ENCODE data around the gene FRYL.
"Not testable (repeated sequence)": the region's sequence is repeated elsewhere in the genome, so short reads cannot be mapped to it uniquely, and the experiment has no call there.

FRYL gene

GRCh38 chr4:48705609-48706008 lies 74.5 kb downstream of the FRYL start:
- Histone ChIP-seq H3K9ac (ENCODE audit: low read depth, low read length) (no peak overlapping the region), H3K9me3 (ENCODE audit: control insufficient read depth, insufficient read depth, low read length) (no peaks in the 10 kb centered on the region), H3K27me3 (ENCODE audit: control insufficient read depth, insufficient read depth, low read length) (no peaks in the 10 kb centered on the region), H3K4me3 (ENCODE audit: low read depth, low read length) (no peak overlapping the region), H3K36me3 (ENCODE audit: control insufficient read depth, insufficient read depth, low read length) (no peaks in the 10 kb centered on the region), H3K4me1 (ENCODE audit: control insufficient read depth, insufficient read depth, low read length) (peaks cover 10% of the 10 kb centered on the region)

- Histone ChIP-seq H3K4me3 (ENCODE audit: low read depth, low read length) (no peak overlapping the region), H3K9ac (ENCODE audit: low read depth, low read length) (no peak overlapping the region), H3K9me3 (ENCODE audit: control insufficient read depth, insufficient read depth, low read length) (no peaks in the 10 kb centered on the region), H3K36me3 (ENCODE audit: control insufficient read depth, insufficient read depth, low read length) (no peaks in the 10 kb centered on the region), H3K4me1 (ENCODE audit: control insufficient read depth, insufficient read depth, low read length) (peaks cover 21% of the 10 kb centered on the region), H3K27me3 (ENCODE audit: control insufficient read depth, insufficient read depth, low read length) (no peaks in the 10 kb centered on the region)
These were observed 75.8 kb downstream of the FRYL start for GRCh38 chr4:48704091-48704802.

- H3K4me3 ChIP-seq (ENCODE audit: low read depth, low read length): no peak overlapping the region
- H3K9me3 ChIP-seq (ENCODE audit: control insufficient read depth, insufficient read depth, low read length): no peaks in the 10 kb centered on the region
- H3K9ac ChIP-seq (ENCODE audit: low read depth, low read length): no peak overlapping the region
- H3K27me3 ChIP-seq (ENCODE audit: control insufficient read depth, insufficient read depth, low read length): no peaks in the 10 kb centered on the region
- H3K4me1 ChIP-seq (ENCODE audit: control insufficient read depth, insufficient read depth, low read length): peaks cover 29% of the 10 kb centered on the region
- H3K36me3 ChIP-seq (ENCODE audit: control insufficient read depth, insufficient read depth, low read length): no peaks in the 10 kb centered on the region
These were observed 80.6 kb downstream of the FRYL start for GRCh38 chr4:48699475-48699874.

- Histone ChIP-seq H3K4me3 (ENCODE audit: low read depth, low read length) (no peak overlapping the region), H3K9ac (ENCODE audit: low read depth, low read length) (no peak overlapping the region), H3K27me3 (ENCODE audit: control insufficient read depth, insufficient read depth, low read length) (no peaks in the 10 kb centered on the region), H3K4me1 (ENCODE audit: control insufficient read depth, insufficient read depth, low read length) (peaks cover 26% of the 10 kb centered on the region), H3K9me3 (ENCODE audit: control insufficient read depth, insufficient read depth, low read length) (no peaks in the 10 kb centered on the region), H3K36me3 (ENCODE audit: control insufficient read depth, insufficient read depth, low read length) (no peaks in the 10 kb centered on the region)
These were observed 81.8 kb downstream of the FRYL start for GRCh38 chr4:48698029-48698971.

GRCh38 chr4:48697516-48697915 lies 82.6 kb downstream of the FRYL start:
- peaks cover 33% of the 10 kb centered on the region for H3K4me1 ChIP-seq (ENCODE audit: control insufficient read depth, insufficient read depth, low read length)
- not testable (repeated sequence) for H3K9ac ChIP-seq (ENCODE audit: low read depth, low read length); H3K4me3 ChIP-seq (ENCODE audit: low read depth, low read length); H3K9me3 ChIP-seq (ENCODE audit: control insufficient read depth, insufficient read depth, low read length); H3K36me3 ChIP-seq (ENCODE audit: control insufficient read depth, insufficient read depth, low read length); H3K27me3 ChIP-seq (ENCODE audit: control insufficient read depth, insufficient read depth, low read length)

- Histone ChIP-seq H3K9ac (ENCODE audit: low read depth, low read length) (no peak overlapping the region), H3K4me3 (ENCODE audit: low read depth, low read length) (no peak overlapping the region), H3K27me3 (ENCODE audit: control insufficient read depth, insufficient read depth, low read length) (no peaks in the 10 kb centered on the region), H3K4me1 (ENCODE audit: control insufficient read depth, insufficient read depth, low read length) (peaks cover 27% of the 10 kb centered on the region), H3K36me3 (ENCODE audit: control insufficient read depth, insufficient read depth, low read length) (no peaks in the 10 kb centered on the region), H3K9me3 (ENCODE audit: control insufficient read depth, insufficient read depth, low read length) (no peaks in the 10 kb centered on the region)
These were observed 85.3 kb downstream of the FRYL start for GRCh38 chr4:48694824-48695223.

- Histone ChIP-seq H3K4me3 (ENCODE audit: low read depth, low read length) (no peak overlapping the region), H3K9ac (ENCODE audit: low read depth, low read length) (no peak overlapping the region), H3K36me3 (ENCODE audit: control insufficient read depth, insufficient read depth, low read length) (no peaks in the 10 kb centered on the region), H3K4me1 (ENCODE audit: control insufficient read depth, insufficient read depth, low read length) (peaks cover 19% of the 10 kb centered on the region), H3K9me3 (ENCODE audit: control insufficient read depth, insufficient read depth, low read length) (no peaks in the 10 kb centered on the region), H3K27me3 (ENCODE audit: control insufficient read depth, insufficient read depth, low read length) (no peaks in the 10 kb centered on the region)
These were observed 86.1 kb downstream of the FRYL start for GRCh38 chr4:48693856-48694574.

GRCh38 chr4:48692897-48693296 lies 87.2 kb downstream of the FRYL start:
- Histone ChIP-seq H3K9ac (ENCODE audit: low read depth, low read length) (no peak overlapping the region), H3K36me3 (ENCODE audit: control insufficient read depth, insufficient read depth, low read length) (no peaks in the 10 kb centered on the region), H3K27me3 (ENCODE audit: control insufficient read depth, insufficient read depth, low read length) (no peaks in the 10 kb centered on the region), H3K4me1 (ENCODE audit: control insufficient read depth, insufficient read depth, low read length) (peaks cover 15% of the 10 kb centered on the region), H3K9me3 (ENCODE audit: control insufficient read depth, insufficient read depth, low read length) (no peaks in the 10 kb centered on the region), H3K4me3 (ENCODE audit: low read depth, low read length) (no peak overlapping the region)

GRCh38 chr4:48692044-48692443 lies 88.0 kb downstream of the FRYL start:
- Histone ChIP-seq H3K9me3 (ENCODE audit: control insufficient read depth, insufficient read depth, low read length) (no peaks in the 10 kb centered on the region), H3K27me3 (ENCODE audit: control insufficient read depth, insufficient read depth, low read length) (no peaks in the 10 kb centered on the region), H3K36me3 (ENCODE audit: control insufficient read depth, insufficient read depth, low read length) (no peaks in the 10 kb centered on the region), H3K9ac (ENCODE audit: low read depth, low read length) (no peak overlapping the region), H3K4me1 (ENCODE audit: control insufficient read depth, insufficient read depth, low read length) (peaks cover 19% of the 10 kb centered on the region), H3K4me3 (ENCODE audit: low read depth, low read length) (no peak overlapping the region)

GRCh38 chr4:48688953-48689352 lies 91.1 kb downstream of the FRYL start:
- Histone ChIP-seq H3K9me3 (ENCODE audit: control insufficient read depth, insufficient read depth, low read length) (no peaks in the 10 kb centered on the region), H3K4me3 (ENCODE audit: low read depth, low read length) (no peak overlapping the region), H3K36me3 (ENCODE audit: control insufficient read depth, insufficient read depth, low read length) (no peaks in the 10 kb centered on the region), H3K9ac (ENCODE audit: low read depth, low read length) (no peak overlapping the region), H3K27me3 (ENCODE audit: control insufficient read depth, insufficient read depth, low read length) (no peaks in the 10 kb centered on the region), H3K4me1 (ENCODE audit: control insufficient read depth, insufficient read depth, low read length) (peaks cover 22% of the 10 kb centered on the region)

GRCh38 chr4:48687313-48688051 lies 92.6 kb downstream of the FRYL start:
- Histone ChIP-seq H3K9me3 (ENCODE audit: control insufficient read depth, insufficient read depth, low read length) (no peaks in the 10 kb centered on the region), H3K36me3 (ENCODE audit: control insufficient read depth, insufficient read depth, low read length) (no peaks in the 10 kb centered on the region), H3K4me1 (ENCODE audit: control insufficient read depth, insufficient read depth, low read length) (peaks cover 8% of the 10 kb centered on the region), H3K27me3 (ENCODE audit: control insufficient read depth, insufficient read depth, low read length) (no peaks in the 10 kb centered on the region), H3K9ac (ENCODE audit: low read depth, low read length) (no peak overlapping the region), H3K4me3 (ENCODE audit: low read depth, low read length) (no peak overlapping the region)

Measured in iPS-15b (cell line).